Activated naive CD8-positive, alpha-beta T cell (primary cell): ENCODE data around the gene LSM14A.
"Not testable (repeated sequence)": the region's sequence is repeated elsewhere in the genome, so short reads cannot be mapped to it uniquely, and the experiment has no call there.

Source experiments
- H3K27ac Mint-ChIP-seq: one replicate; pipeline ENCODE4 v1.8.0; 2021; ENCODE audit warnings: mixed read lengths
- H3K27me3 Mint-ChIP-seq: one replicate; pipeline ENCODE4 v1.8.0; 2021; ENCODE audit warnings: mixed read lengths
- H3K36me3 Mint-ChIP-seq: one replicate; pipeline ENCODE4 v1.8.0; 2021; ENCODE audit warnings: mixed read lengths
- H3K4me1 Mint-ChIP-seq: one replicate; pipeline ENCODE4 v1.8.0; 2021; ENCODE audit warnings: low read depth, mixed read lengths
- H3K4me3 Mint-ChIP-seq: one replicate; pipeline ENCODE4 v1.8.0; 2021; ENCODE audit warnings: mild to moderate bottlenecking, mixed read lengths
- H3K9me3 Mint-ChIP-seq: one replicate; pipeline ENCODE4 v1.8.0; 2021; ENCODE audit warnings: low read depth, mixed read lengths

Gene LSM14A

DNA sequence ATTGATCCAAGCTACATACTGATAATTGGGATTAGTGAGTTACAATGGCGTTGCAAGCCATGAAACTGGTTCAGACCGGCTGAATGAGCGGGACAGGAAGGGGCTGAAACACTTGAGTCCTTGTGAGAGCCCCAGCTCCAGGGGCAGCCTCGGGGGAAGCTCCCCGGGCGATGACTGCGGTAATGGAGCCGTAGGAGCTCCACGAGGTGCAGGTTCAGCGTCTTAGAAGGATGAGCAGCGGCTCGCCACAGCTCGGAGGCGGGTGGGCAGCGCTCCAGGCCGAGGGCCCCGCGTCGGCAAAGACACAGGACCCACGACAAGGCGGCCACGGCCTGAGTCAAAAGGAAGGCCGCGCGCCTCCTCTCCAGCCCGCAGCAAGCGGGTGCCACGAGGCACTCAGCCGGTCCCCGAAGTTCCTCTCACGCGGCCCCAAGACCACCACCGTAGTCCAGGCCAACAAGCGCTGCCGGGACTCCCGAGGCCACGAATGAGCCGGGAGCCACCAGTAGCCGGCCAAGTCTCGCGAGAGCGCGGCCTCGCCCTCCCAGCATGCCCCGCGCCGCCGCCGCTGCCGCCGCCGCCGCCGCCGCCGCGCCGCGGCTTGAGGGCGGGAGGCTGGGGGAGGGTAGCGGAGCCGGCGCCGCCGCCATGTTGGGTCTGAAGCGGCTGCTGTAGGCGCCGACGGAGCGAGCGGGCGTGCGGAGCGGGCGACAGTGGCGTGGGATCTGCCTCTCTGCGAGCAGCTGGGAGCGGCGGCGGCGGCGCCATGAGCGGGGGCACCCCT, at the start of gene LSM14A:
Gene LSM14A (plus strand): TSS at position 628 of the 784 bp plus-strand sequence. CDS start 139 bp downstream, at position 767.
- Mint-ChIP-seq H3K27me3 (no peaks in the 10 kb centered on the region), H3K4me1 (peaks cover 43% of the 10 kb centered on the region), H3K4me3 (peak within 1 kb of the TSS; percentile 96), H3K9me3 (no peaks in the 10 kb centered on the region), H3K27ac (peak within 1 kb of the TSS; percentile 100), H3K36me3 (no peaks in the 10 kb centered on the region)

- H3K4me1 Mint-ChIP-seq: peaks cover 4% of the 10 kb centered on the region
These were observed 47.5 kb upstream of the LSM14A start for GRCh38 chr19:34124828-34125227.

GRCh38 chr19:34126966-34127365, 45.3 kb upstream of the LSM14A start:
- no peak overlapping the region for H3K27ac Mint-ChIP-seq
- H3K36me3 Mint-ChIP-seq: no peaks in the 10 kb centered on the region
- H3K9me3 Mint-ChIP-seq: no peaks in the 10 kb centered on the region
- H3K4me3 Mint-ChIP-seq: no peak overlapping the region
- no peaks in the 10 kb centered on the region for H3K4me1 Mint-ChIP-seq
- no peaks in the 10 kb centered on the region for H3K27me3 Mint-ChIP-seq

More at GRCh38 chr19:34124828-34125227, 47.5 kb upstream of the LSM14A start:
- Mint-ChIP-seq H3K27ac (no peak overlapping the region), H3K27me3 (no peaks in the 10 kb centered on the region), H3K36me3 (no peaks in the 10 kb centered on the region), H3K4me3 (no peak overlapping the region), H3K9me3 (no peaks in the 10 kb centered on the region)

GRCh38 chr19:34127684-34128189, 44.6 kb upstream of the LSM14A start:
- no peak overlapping the region for H3K4me3 Mint-ChIP-seq
- H3K4me1 Mint-ChIP-seq: no peaks in the 10 kb centered on the region
- H3K36me3 Mint-ChIP-seq: no peaks in the 10 kb centered on the region
- no peaks in the 10 kb centered on the region for H3K9me3 Mint-ChIP-seq
- no peak overlapping the region for H3K27ac Mint-ChIP-seq
- no peaks in the 10 kb centered on the region for H3K27me3 Mint-ChIP-seq

- no peaks in the 10 kb centered on the region for H3K9me3 Mint-ChIP-seq
- no peaks in the 10 kb centered on the region for H3K36me3 Mint-ChIP-seq
- H3K27ac Mint-ChIP-seq: no peak overlapping the region
- H3K4me1 Mint-ChIP-seq: no peaks in the 10 kb centered on the region
- H3K4me3 Mint-ChIP-seq: no peak overlapping the region
- no peaks in the 10 kb centered on the region for H3K27me3 Mint-ChIP-seq
These were observed 43.6 kb upstream of the LSM14A start for GRCh38 chr19:34128558-34129250.

- Mint-ChIP-seq H3K36me3 (no peaks in the 10 kb centered on the region), H3K9me3 (no peaks in the 10 kb centered on the region), H3K27ac (no peak overlapping the region), H3K27me3 (no peaks in the 10 kb centered on the region), H3K4me3 (no peak overlapping the region), H3K4me1 (peaks cover 3% of the 10 kb centered on the region)
These were observed 41.2 kb upstream of the LSM14A start for GRCh38 chr19:34131100-34131499.

GRCh38 chr19:34132145-34132544, 40.2 kb upstream of the LSM14A start:
- H3K4me1 Mint-ChIP-seq, H3K36me3 Mint-ChIP-seq, H3K27me3 Mint-ChIP-seq, H3K4me3 Mint-ChIP-seq, H3K9me3 Mint-ChIP-seq, H3K27ac Mint-ChIP-seq: not testable (repeated sequence)

GRCh38 chr19:34132706-34133105, 39.6 kb upstream of the LSM14A start:
- H3K4me1 Mint-ChIP-seq, H3K4me3 Mint-ChIP-seq, H3K36me3 Mint-ChIP-seq, H3K27ac Mint-ChIP-seq, H3K27me3 Mint-ChIP-seq, H3K9me3 Mint-ChIP-seq: not testable (repeated sequence)

GRCh38 chr19:34134190-34135053, 37.9 kb upstream of the LSM14A start:
- H3K27ac Mint-ChIP-seq: peak overlapping the region; percentile 96
- H3K36me3 Mint-ChIP-seq: no peaks in the 10 kb centered on the region
- peaks cover 3% of the 10 kb centered on the region for H3K4me1 Mint-ChIP-seq
- H3K4me3 Mint-ChIP-seq: peak overlapping the region; percentile 93
- no peaks in the 10 kb centered on the region for H3K9me3 Mint-ChIP-seq
- H3K27me3 Mint-ChIP-seq: no peaks in the 10 kb centered on the region

GRCh38 chr19:34135054-34135800, 37.1 kb upstream of the LSM14A start:
- Mint-ChIP-seq H3K4me1 (peaks cover 3% of the 10 kb centered on the region), H3K36me3 (no peaks in the 10 kb centered on the region), H3K27ac (peak overlapping the region; percentile 96), H3K27me3 (no peaks in the 10 kb centered on the region), H3K9me3 (no peaks in the 10 kb centered on the region), H3K4me3 (peak overlapping the region; percentile 93)

DNA sequence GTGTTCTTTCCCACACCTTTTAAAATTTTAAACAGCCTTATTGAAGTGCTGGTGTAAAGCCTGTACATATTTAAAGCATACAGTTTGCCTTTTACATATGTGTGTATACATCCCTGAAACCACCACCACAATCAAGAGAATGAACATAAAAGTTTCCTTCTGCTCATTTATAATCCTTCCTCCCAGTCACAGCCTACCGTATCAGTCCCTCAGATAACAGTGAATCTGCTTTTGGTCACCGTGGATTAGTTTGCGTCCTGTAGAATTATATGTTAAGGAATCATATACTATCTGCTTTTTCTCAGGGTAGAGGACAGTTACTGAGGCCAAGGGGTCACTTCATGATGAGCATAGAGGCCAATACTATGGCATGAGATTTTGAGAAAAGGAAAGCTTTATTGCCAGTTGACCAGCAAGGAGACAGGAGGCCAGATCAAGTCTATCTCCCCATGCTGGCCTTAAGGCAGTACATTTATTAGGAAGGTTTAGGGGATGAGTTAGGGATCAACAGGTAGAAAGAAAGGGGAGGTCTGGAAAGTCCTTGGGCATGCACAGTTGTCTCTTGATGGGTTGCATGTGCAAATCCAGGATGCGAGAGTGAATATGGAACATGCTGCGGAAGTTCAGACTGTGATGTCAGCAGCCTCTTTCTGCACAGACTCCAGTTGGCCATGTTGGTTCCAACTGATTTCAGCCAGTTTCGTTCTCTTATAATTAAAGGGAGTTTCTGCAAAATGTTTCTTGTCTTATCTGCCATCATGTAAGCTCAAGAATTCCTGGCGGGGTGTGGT, 36.3 kb upstream of the LSM14A start:
- peaks cover 3% of the 10 kb centered on the region for H3K4me1 Mint-ChIP-seq
- peak overlapping the region; percentile 11 for H3K27ac Mint-ChIP-seq
- no peaks in the 10 kb centered on the region for H3K36me3 Mint-ChIP-seq
- H3K27me3 Mint-ChIP-seq: no peaks in the 10 kb centered on the region
- H3K9me3 Mint-ChIP-seq: no peaks in the 10 kb centered on the region
- peak overlapping the region; percentile 93 for H3K4me3 Mint-ChIP-seq

DNA sequence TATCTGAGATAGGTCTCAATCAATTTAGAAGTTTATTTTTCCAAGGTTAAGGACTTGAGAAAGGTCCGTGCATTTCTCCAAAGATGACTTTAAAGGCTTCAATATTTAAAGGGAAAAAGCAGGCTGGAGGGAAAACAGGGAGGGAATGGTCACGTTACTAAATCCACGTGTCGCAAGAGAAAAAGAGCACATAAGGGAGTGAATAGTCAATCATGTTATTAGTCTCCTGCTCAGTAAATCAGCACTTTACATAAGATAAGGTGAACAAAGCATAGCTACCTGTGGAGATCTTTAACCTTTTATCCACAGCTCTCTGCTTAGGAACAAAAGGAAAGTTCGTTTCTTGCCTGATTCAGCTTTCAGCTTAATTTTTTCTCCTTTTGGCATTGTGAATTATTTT, 31.3 kb upstream of the LSM14A start:
- Mint-ChIP-seq H3K36me3 (no peaks in the 10 kb centered on the region), H3K27ac (no peak overlapping the region), H3K9me3 (no peaks in the 10 kb centered on the region), H3K4me3 (no peak overlapping the region), H3K27me3 (no peaks in the 10 kb centered on the region), H3K4me1 (no peaks in the 10 kb centered on the region)

DNA sequence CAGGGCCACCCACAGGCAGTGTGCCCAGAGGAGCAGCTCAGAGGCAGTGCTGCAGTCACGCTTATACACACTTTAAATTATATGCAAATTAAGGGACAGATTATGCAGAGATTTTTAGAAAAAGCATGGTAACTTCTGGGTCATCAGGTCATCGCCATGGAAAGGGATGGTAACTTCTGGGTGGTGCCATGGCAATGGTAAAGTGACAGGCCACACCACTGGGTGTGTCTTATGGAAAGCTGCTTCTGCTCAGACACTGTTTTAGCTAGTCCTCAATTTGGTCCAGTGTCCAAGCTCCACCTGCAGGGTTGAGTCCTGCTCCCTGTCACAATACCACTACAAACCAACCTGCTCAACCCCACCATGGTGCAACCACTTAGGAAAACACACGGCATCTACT, 29.9 kb upstream of the LSM14A start:
- no peak overlapping the region for H3K4me3 Mint-ChIP-seq
- no peaks in the 10 kb centered on the region for H3K4me1 Mint-ChIP-seq
- H3K27me3 Mint-ChIP-seq: no peaks in the 10 kb centered on the region
- H3K27ac Mint-ChIP-seq: no peak overlapping the region
- H3K36me3 Mint-ChIP-seq: no peaks in the 10 kb centered on the region
- H3K9me3 Mint-ChIP-seq: no peaks in the 10 kb centered on the region
